RWPE2 (cell line): Measurements from ENCODE around the gene SPATA3.

Experiments used
- ATAC-seq: fragments of 200-7000 bp; cut with Tn5 transposase; 3 replicates; pipeline ENCODE4 v1.9.1; 2021; ENCODE audit warnings: low read depth
- DNase-seq: peaks from one replicate; pipeline ENCODE4 v3.0.0-alpha.2; 2020; ENCODE audit warnings: low spot score
- H3K27ac ChIP-seq: fragments of 450-650 bp; 2 replicates; pipeline ENCODE4 v1.5.1; 2017; ENCODE audit warnings: mild to moderate bottlenecking; ENCODE audit not compliant: poor library complexity, severe bottlenecking
- H3K27me3 ChIP-seq: fragments of 250-450 bp; sonication (Bioruptor Pico); 2 replicates; pipeline ENCODE4 v1.5.1; 2021; ENCODE audit warnings: mild to moderate bottlenecking, moderate library complexity; ENCODE audit not compliant: insufficient read depth, poor library complexity, severe bottlenecking
- H3K36me3 ChIP-seq: fragments of 250-450 bp; sonication (Bioruptor Pico); 2 replicates; pipeline ENCODE4 v1.5.1; 2020; ENCODE audit warnings: low read depth, mild to moderate bottlenecking, moderate library complexity
- H3K4me1 ChIP-seq: fragments of 250-450 bp; sonication (Bioruptor Pico); 2 replicates; pipeline ENCODE4 v1.5.1; 2021; ENCODE audit warnings: mild to moderate bottlenecking, moderate library complexity; ENCODE audit not compliant: insufficient read depth, poor library complexity, severe bottlenecking
- H3K4me3 ChIP-seq: fragments of 250-450 bp; sonication (Bioruptor Pico); 2 replicates; pipeline ENCODE4 v1.5.1; 2021; ENCODE audit warnings: mild to moderate bottlenecking, moderate library complexity; ENCODE audit not compliant: severe bottlenecking
- H3K9me3 ChIP-seq: fragments of 250-450 bp; sonication (Bioruptor Pico); 2 replicates; pipeline ENCODE4 v1.5.1; 2021; ENCODE audit warnings: mild to moderate bottlenecking, moderate library complexity; ENCODE audit not compliant: severe bottlenecking
- CTCF ChIP-seq: fragments of 450-650 bp; IDR thresholded peaks from one replicate; pipeline ENCODE4 v1.5.1; 2017; ENCODE audit warnings: mild to moderate bottlenecking, moderate library complexity; ENCODE audit not compliant: poor library complexity, severe bottlenecking

The SPATA3 gene

GRCh38 chr2:231011526-231011925 is 15.6 kb downstream of the SPATA3 start:
- no peak for TF ChIP-seq CTCF
- ATAC-seq = no peak
- DNase-seq = no peak
- Histone ChIP-seq H3K36me3 (no peaks in the 10 kb centered on the region), H3K4me3 (no peak overlapping the region), H3K27ac (no peak overlapping the region), H3K27me3 (no peaks in the 10 kb centered on the region), H3K9me3 (no peaks in the 10 kb centered on the region), H3K4me1 (no peaks in the 10 kb centered on the region)

GRCh38 chr2:231012463-231012862 is 16.5 kb downstream of the SPATA3 start:
- Histone ChIP-seq H3K36me3 (no peaks in the 10 kb centered on the region), H3K27ac (no peak overlapping the region), H3K4me3 (no peak overlapping the region), H3K9me3 (no peaks in the 10 kb centered on the region), H3K27me3 (no peaks in the 10 kb centered on the region), H3K4me1 (no peaks in the 10 kb centered on the region)
- ATAC-seq = no peak
- no peak for TF ChIP-seq CTCF
- DNase-seq = no peak

- Histone ChIP-seq H3K27ac (no peak overlapping the region), H3K36me3 (no peaks in the 10 kb centered on the region), H3K9me3 (no peaks in the 10 kb centered on the region), H3K27me3 (no peaks in the 10 kb centered on the region), H3K4me1 (no peaks in the 10 kb centered on the region), H3K4me3 (no peak overlapping the region)
- DNase-seq (no peak), ATAC-seq (no peak)
- no peak for TF ChIP-seq CTCF
Measured at GRCh38 chr2:231013820-231014219, 17.9 kb downstream of the SPATA3 start.

- Histone ChIP-seq H3K27me3 (no peaks in the 10 kb centered on the region), H3K36me3 (no peaks in the 10 kb centered on the region), H3K4me1 (no peaks in the 10 kb centered on the region), H3K9me3 (no peaks in the 10 kb centered on the region), H3K4me3 (no peak overlapping the region), H3K27ac (no peak overlapping the region)
- no peak for ATAC-seq
- DNase-seq = no peak
- TF ChIP-seq CTCF = no peak
Measured at GRCh38 chr2:231015478-231015877, 19.6 kb downstream of the SPATA3 start.

- Histone ChIP-seq H3K27ac (no peak overlapping the region), H3K4me3 (no peak overlapping the region), H3K4me1 (no peaks in the 10 kb centered on the region), H3K27me3 (no peaks in the 10 kb centered on the region), H3K36me3 (no peaks in the 10 kb centered on the region), H3K9me3 (no peaks in the 10 kb centered on the region)
- DNase-seq = no peak
- ATAC-seq = no peak
- no peak for TF ChIP-seq CTCF
Measured at GRCh38 chr2:231015926-231016325, 20.0 kb downstream of the SPATA3 start.
